SK-N-SH treated with all-trans-retinoic acid at 6 μM for 48 hours (cell line): ENCODE measurements around the gene SH3BGRL.

Source experiments
- ATAC-seq: fragments of 200-7000 bp; cut with Tn5 transposase; 3 replicates; pipeline ENCODE4 v1.9.1; 2020; ENCODE audit warnings: mild to moderate bottlenecking, moderate library complexity
- ARNTL ChIP-seq: fragments of 450-650 bp; formaldehyde crosslinking; IDR thresholded peaks from 2 replicates; pipeline ENCODE4 v1.5.0; 2020; ENCODE audit warnings: low read depth, mild to moderate bottlenecking, moderate library complexity, borderline replicate concordance
- CREB5 ChIP-seq: fragments of 250-450 bp; sonication (Bioruptor Pico); IDR thresholded peaks from 2 replicates; pipeline ENCODE4 v1.5.1; 2020; ENCODE audit warnings: low read depth, mild to moderate bottlenecking, moderate library complexity
- CSDC2 ChIP-seq: fragments of 250-450 bp; sonication (Bioruptor Pico); IDR thresholded peaks from 2 replicates; pipeline ENCODE4 v1.5.0; 2020; ENCODE audit warnings: mild to moderate bottlenecking, moderate library complexity
- GLIS3 ChIP-seq: fragments of 250-450 bp; sonication (Bioruptor Pico); IDR thresholded peaks from 2 replicates; pipeline ENCODE4 v1.5.0; 2020; ENCODE audit warnings: mild to moderate bottlenecking, moderate library complexity
- ISL1 ChIP-seq: fragments of 250-450 bp; sonication (Bioruptor Pico); IDR thresholded peaks from 2 replicates; pipeline ENCODE4 v2.1.2; 2022; ENCODE audit warnings: mild to moderate bottlenecking, moderate library complexity
- OSR1 ChIP-seq: fragments of 250-450 bp; sonication (Bioruptor Pico); IDR thresholded peaks from 2 replicates; pipeline ENCODE4 v1.8.0; 2022; ENCODE audit warnings: moderate library complexity, mild to moderate bottlenecking, inconsistent platforms
- POU6F1 ChIP-seq: fragments of 250-450 bp; sonication (Bioruptor Pico); IDR thresholded peaks from 2 replicates; pipeline ENCODE4 v1.8.0; 2021; ENCODE audit warnings: low read depth, mild to moderate bottlenecking, moderate library complexity, borderline replicate concordance
- PPARA ChIP-seq: fragments of 250-450 bp; sonication (Bioruptor Pico); IDR thresholded peaks from 2 replicates; pipeline ENCODE4 v1.5.0; 2020; ENCODE audit warnings: mild to moderate bottlenecking, borderline replicate concordance
- RARB ChIP-seq: fragments of 250-450 bp; sonication (Bioruptor Pico); IDR thresholded peaks from 2 replicates; pipeline ENCODE4 v1.8.0; 2021; ENCODE audit warnings: mild to moderate bottlenecking, moderate library complexity
- SNAI2 ChIP-seq: fragments of 250-450 bp; sonication (Bioruptor Pico); IDR thresholded peaks from 2 replicates; pipeline ENCODE4 v1.5.0; 2020; ENCODE audit warnings: mild to moderate bottlenecking, moderate library complexity
- TCF4 ChIP-seq: fragments of 250-450 bp; sonication (Bioruptor Pico); IDR thresholded peaks from 2 replicates; pipeline ENCODE4 v1.8.0; 2021; ENCODE audit warnings: mild to moderate bottlenecking, moderate library complexity, borderline replicate concordance
- TOX ChIP-seq: fragments of 250-450 bp; sonication (Bioruptor Pico); IDR thresholded peaks from 2 replicates; pipeline ENCODE4 v1.8.0; 2021; ENCODE audit warnings: mild to moderate bottlenecking, moderate library complexity, borderline replicate concordance
- ZC3H10 ChIP-seq: fragments of 250-450 bp; sonication (Bioruptor Pico); IDR thresholded peaks from 2 replicates; pipeline ENCODE4 v1.5.1; 2021; ENCODE audit warnings: mild to moderate bottlenecking, moderate library complexity
- ZFP3 ChIP-seq: fragments of 250-450 bp; sonication (Bioruptor Pico); IDR thresholded peaks from 2 replicates; pipeline ENCODE4 v1.5.0; 2020; ENCODE audit warnings: mild to moderate bottlenecking, moderate library complexity
- ZFP30 ChIP-seq: fragments of 450-650 bp; formaldehyde crosslinking; IDR thresholded peaks from 2 replicates; pipeline ENCODE4 v1.5.0; 2022; ENCODE audit warnings: mild to moderate bottlenecking, moderate library complexity
- ZNF565 ChIP-seq: fragments of 450-650 bp; formaldehyde crosslinking; conservative IDR thresholded peaks from 2 replicates; pipeline ENCODE4 v1.5.0; 2020; ENCODE audit warnings: low read depth, mild to moderate bottlenecking, moderate library complexity
- ZNF70 ChIP-seq: fragments of 450-650 bp; formaldehyde crosslinking; IDR thresholded peaks from 2 replicates; pipeline ENCODE4 v1.5.0; 2020; ENCODE audit warnings: mild to moderate bottlenecking, moderate library complexity
- ZNF8 ChIP-seq: fragments of 450-650 bp; formaldehyde crosslinking; IDR thresholded peaks from 2 replicates; pipeline ENCODE4 v1.5.0; 2020; ENCODE audit warnings: mild to moderate bottlenecking, moderate library complexity
- TF ChIP-seq, protein P1 (sequence below): fragments of 250-450 bp; sonication (Bioruptor Pico); IDR thresholded peaks from 2 replicates; pipeline ENCODE4 v1.5.0; 2020; ENCODE audit warnings: mild to moderate bottlenecking, moderate library complexity
- TF ChIP-seq, protein P2 (sequence below): fragments of 250-450 bp; sonication (Bioruptor Pico); IDR thresholded peaks from 2 replicates; pipeline ENCODE4 v1.5.1; 2021; ENCODE audit warnings: mild to moderate bottlenecking, moderate library complexity
- TF ChIP-seq, protein P3 (sequence below): fragments of 250-450 bp; sonication (Bioruptor Pico); IDR thresholded peaks from 2 replicates; pipeline ENCODE4 v1.8.0; 2020; ENCODE audit warnings: mild to moderate bottlenecking, moderate library complexity, borderline replicate concordance

The SH3BGRL gene

DNA sequence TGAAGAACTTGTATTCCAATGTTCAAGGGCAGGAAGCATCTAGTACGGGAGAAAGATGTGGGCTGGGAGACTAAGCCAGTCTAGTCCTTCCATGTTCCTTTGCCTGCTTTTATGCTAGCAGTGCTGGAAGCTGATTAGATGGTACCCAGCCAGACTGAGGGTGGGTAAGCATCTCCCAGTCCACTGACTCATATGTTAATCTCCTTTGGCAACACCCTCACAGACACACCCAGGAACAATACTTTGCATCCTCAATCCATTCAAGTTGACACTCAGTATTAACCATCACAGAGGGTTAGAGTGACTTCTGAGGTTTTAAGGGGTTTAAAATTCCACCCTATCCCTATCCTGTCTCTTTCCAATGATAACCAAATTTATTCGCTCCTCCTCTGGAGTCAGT, 6.6 kb upstream of the SH3BGRL start:
- ATAC-seq, result no peak
- TF ChIP-seq, protein P1, sequence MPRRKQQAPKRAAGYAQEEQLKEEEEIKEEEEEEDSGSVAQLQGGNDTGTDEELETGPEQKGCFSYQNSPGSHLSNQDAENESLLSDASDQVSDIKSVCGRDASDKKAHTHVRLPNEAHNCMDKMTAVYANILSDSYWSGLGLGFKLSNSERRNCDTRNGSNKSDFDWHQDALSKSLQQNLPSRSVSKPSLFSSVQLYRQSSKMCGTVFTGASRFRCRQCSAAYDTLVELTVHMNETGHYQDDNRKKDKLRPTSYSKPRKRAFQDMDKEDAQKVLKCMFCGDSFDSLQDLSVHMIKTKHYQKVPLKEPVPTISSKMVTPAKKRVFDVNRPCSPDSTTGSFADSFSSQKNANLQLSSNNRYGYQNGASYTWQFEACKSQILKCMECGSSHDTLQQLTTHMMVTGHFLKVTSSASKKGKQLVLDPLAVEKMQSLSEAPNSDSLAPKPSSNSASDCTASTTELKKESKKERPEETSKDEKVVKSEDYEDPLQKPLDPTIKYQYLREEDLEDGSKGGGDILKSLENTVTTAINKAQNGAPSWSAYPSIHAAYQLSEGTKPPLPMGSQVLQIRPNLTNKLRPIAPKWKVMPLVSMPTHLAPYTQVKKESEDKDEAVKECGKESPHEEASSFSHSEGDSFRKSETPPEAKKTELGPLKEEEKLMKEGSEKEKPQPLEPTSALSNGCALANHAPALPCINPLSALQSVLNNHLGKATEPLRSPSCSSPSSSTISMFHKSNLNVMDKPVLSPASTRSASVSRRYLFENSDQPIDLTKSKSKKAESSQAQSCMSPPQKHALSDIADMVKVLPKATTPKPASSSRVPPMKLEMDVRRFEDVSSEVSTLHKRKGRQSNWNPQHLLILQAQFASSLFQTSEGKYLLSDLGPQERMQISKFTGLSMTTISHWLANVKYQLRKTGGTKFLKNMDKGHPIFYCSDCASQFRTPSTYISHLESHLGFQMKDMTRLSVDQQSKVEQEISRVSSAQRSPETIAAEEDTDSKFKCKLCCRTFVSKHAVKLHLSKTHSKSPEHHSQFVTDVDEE (CRISPR knock-in tag), result no peak
- TF ChIP-seq POU6F1 (no peak), SNAI2 (no peak), CREB5 (no peak), TOX (no peak), ZNF565 (CRISPR knock-in tag) (no peak), RARB (CRISPR knock-in tag) (no peak), OSR1 (CRISPR knock-in tag) (no peak), ZFP30 (no peak), ISL1 (no peak), PPARA (no peak), TCF4 (no peak), ZC3H10 (no peak), GLIS3 (CRISPR knock-in tag) (no peak), ZFP3 (no peak), ZNF8 (CRISPR knock-in tag) (no peak)
- TF ChIP-seq, protein P2, sequence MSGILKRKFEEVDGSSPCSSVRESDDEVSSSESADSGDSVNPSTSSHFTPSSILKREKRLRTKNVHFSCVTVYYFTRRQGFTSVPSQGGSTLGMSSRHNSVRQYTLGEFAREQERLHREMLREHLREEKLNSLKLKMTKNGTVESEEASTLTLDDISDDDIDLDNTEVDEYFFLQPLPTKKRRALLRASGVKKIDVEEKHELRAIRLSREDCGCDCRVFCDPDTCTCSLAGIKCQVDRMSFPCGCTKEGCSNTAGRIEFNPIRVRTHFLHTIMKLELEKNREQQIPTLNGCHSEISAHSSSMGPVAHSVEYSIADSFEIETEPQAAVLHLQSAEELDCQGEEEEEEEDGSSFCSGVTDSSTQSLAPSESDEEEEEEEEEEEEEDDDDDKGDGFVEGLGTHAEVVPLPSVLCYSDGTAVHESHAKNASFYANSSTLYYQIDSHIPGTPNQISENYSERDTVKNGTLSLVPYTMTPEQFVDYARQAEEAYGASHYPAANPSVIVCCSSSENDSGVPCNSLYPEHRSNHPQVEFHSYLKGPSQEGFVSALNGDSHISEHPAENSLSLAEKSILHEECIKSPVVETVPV (CRISPR knock-in tag), result no peak
- TF ChIP-seq, protein P3, sequence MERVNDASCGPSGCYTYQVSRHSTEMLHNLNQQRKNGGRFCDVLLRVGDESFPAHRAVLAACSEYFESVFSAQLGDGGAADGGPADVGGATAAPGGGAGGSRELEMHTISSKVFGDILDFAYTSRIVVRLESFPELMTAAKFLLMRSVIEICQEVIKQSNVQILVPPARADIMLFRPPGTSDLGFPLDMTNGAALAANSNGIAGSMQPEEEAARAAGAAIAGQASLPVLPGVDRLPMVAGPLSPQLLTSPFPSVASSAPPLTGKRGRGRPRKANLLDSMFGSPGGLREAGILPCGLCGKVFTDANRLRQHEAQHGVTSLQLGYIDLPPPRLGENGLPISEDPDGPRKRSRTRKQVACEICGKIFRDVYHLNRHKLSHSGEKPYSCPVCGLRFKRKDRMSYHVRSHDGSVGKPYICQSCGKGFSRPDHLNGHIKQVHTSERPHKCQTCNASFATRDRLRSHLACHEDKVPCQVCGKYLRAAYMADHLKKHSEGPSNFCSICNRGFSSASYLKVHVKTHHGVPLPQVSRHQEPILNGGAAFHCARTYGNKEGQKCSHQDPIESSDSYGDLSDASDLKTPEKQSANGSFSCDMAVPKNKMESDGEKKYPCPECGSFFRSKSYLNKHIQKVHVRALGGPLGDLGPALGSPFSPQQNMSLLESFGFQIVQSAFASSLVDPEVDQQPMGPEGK (CRISPR knock-in tag), result no peak

- ATAC-seq, result peak; percentile 96
Observed at GRCh38 chrX:81195712-81196111, 6.2 kb upstream of the SH3BGRL start.

GRCh38 chrX:81201071-81201470, 831 bp upstream of the SH3BGRL start:
- ATAC-seq, result 0 out of 3 replicates have a peak, but pooled peaks have one; percentile 4
- no peak for TF ChIP-seq CSDC2 (CRISPR knock-in tag)
- no peak for TF ChIP-seq PPARA
- no peak for TF ChIP-seq ZNF70
- TF ChIP-seq, protein P1 (CRISPR knock-in tag), result no peak
- no peak for TF ChIP-seq ZNF565 (CRISPR knock-in tag)
- no peak for TF ChIP-seq ZNF8 (CRISPR knock-in tag)
- no peak for TF ChIP-seq CREB5
- TF ChIP-seq TCF4, result no peak
- TF ChIP-seq ZFP3, result no peak
- TF ChIP-seq SNAI2, result no peak
- no peak for TF ChIP-seq OSR1 (CRISPR knock-in tag)
- no peak for TF ChIP-seq ARNTL (CRISPR knock-in tag)
- TF ChIP-seq ZFP30, result no peak
- TF ChIP-seq, protein P2 (CRISPR knock-in tag), result no peak
- TF ChIP-seq ZC3H10, result no peak
- TF ChIP-seq TOX, result no peak

More at GRCh38 chrX:81195712-81196111, 6.2 kb upstream of the SH3BGRL start:
- TF ChIP-seq PPARA, result no peak
- TF ChIP-seq ZFP30, result no peak
- TF ChIP-seq, all 23 proteins: peak for 0
